ENCODE data around the gene PAH.

The PAH gene

GRCh38 chr12:102824218-102824835, 92.7 kb downstream of the PAH start:
- peak; percentile 12 for DNase-seq (ENCODE audit: low spot score)
- no peak for TF ChIP-seq CTCF (IDR thresholded peaks at IDR 0.05; ENCODE audit: extremely low read depth, insufficient read depth, missing control alignments)
- in situ Hi-C loops (cut with MboI; ENCODE audit: low pct_unique_long_range_greater_than_20kb, low sequenced_read_pairs, unreplicated experiment): no loop called here

GRCh38 chr12:102821149-102821548, 95.9 kb downstream of the PAH start:
- in situ Hi-C loops (cut with MboI; ENCODE audit: low pct_unique_long_range_greater_than_20kb, low sequenced_read_pairs, unreplicated experiment): no loop called here
- no peak for TF ChIP-seq CTCF (IDR thresholded peaks at IDR 0.05; ENCODE audit: extremely low read depth, insufficient read depth, missing control alignments)
- DNase-seq (ENCODE audit: low spot score): no peak

GRCh38 chr12:102816816-102817434, 100.1 kb downstream of the PAH start:
- in situ Hi-C loops (cut with MboI; ENCODE audit: low pct_unique_long_range_greater_than_20kb, low sequenced_read_pairs, unreplicated experiment): no loop called here

GRCh38 chr12:102814691-102815367, 102.2 kb downstream of the PAH start:
- no peak for DNase-seq (ENCODE audit: low spot score)

More at GRCh38 chr12:102816816-102817434, 100.1 kb downstream of the PAH start:
- DNase-seq (ENCODE audit: low spot score): peak; percentile 34
- peak; percentile 56 for TF ChIP-seq CTCF (IDR thresholded peaks at IDR 0.05; ENCODE audit: extremely low read depth, insufficient read depth, missing control alignments)

GRCh38 chr12:102812344-102812743, 104.7 kb downstream of the PAH start:
- no peak for TF ChIP-seq CTCF (IDR thresholded peaks at IDR 0.05; ENCODE audit: extremely low read depth, insufficient read depth, missing control alignments)

More at GRCh38 chr12:102814691-102815367, 102.2 kb downstream of the PAH start:
- in situ Hi-C loops (cut with MboI; ENCODE audit: low pct_unique_long_range_greater_than_20kb, low sequenced_read_pairs, unreplicated experiment): no loop called here
- no peak for TF ChIP-seq CTCF (IDR thresholded peaks at IDR 0.05; ENCODE audit: extremely low read depth, insufficient read depth, missing control alignments)

DNA sequence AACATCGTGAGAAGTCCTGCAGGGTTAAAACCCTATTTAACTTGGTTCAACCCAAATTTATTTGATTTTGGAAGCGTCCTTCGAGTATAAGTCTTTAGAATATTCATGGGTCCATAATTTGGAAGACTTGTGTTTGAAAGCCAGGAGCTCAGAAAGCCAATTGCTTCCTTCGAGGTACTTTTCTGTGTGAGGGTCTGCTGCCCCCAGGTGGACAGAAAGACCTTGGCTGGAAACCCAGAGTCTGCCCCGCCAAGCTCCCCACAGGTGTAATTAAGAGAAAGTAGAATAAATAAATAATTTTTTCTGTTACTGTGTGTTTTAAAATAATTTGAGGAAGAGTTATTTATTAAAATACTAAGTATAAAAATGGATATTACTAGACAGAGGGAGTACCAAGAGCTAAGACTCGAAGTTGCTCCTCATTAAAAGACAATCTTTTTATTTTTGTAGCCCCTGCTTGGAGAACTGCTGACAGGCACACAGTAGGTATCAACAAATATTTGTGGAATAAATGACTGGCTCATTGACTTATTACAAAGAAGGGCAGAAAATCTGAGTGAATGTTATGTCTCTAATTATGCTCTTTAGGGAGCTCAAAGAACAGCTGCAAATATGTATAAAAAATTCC, 105.8 kb downstream of the PAH start:
- DNase-seq (ENCODE audit: low spot score): peak; percentile 29
- in situ Hi-C loops (cut with MboI; ENCODE audit: low pct_unique_long_range_greater_than_20kb, low sequenced_read_pairs, unreplicated experiment): no loop called here
- peak; percentile 65 for TF ChIP-seq CTCF (IDR thresholded peaks at IDR 0.05; ENCODE audit: extremely low read depth, insufficient read depth, missing control alignments)

More at GRCh38 chr12:102812344-102812743, 104.7 kb downstream of the PAH start:
- DNase-seq (ENCODE audit: low spot score): no peak
- in situ Hi-C loops (cut with MboI; ENCODE audit: low pct_unique_long_range_greater_than_20kb, low sequenced_read_pairs, unreplicated experiment): no loop called here
